HG02571 (cell line): ENCODE data around the gene BBC3.

Source experiments
- ATAC-seq: cut with Tn5 transposase; IDR thresholded peaks from one replicate; pipeline ENCODE4 v1.9.1; 2021; ENCODE audit warnings: mild to moderate bottlenecking, moderate library complexity; ENCODE audit not compliant: unreplicated experiment

The BBC3 gene

DNA sequence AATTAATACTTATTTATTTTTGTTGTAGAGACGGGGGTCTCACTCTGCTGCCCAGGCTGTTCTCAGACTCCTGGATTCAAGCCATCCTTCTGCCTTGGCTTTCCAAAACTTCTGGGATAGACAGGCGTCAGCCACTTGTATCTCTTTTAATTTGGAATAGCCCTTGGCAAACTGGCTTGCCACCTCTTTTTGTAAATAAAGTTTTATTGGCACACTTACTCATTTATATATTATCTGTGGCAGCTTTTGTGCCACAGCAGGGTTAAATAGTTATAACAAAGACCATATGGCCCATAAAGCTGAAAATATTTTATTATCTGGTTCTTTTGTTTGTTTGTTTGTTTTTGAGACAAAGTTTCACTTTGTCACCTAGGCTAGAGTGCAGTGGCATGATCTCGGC, 30.5 kb downstream of the BBC3 start:
- no peak for ATAC-seq

- ATAC-seq = no peak
Measured at GRCh38 chr19:47197141-47197540, 33.9 kb downstream of the BBC3 start.

DNA sequence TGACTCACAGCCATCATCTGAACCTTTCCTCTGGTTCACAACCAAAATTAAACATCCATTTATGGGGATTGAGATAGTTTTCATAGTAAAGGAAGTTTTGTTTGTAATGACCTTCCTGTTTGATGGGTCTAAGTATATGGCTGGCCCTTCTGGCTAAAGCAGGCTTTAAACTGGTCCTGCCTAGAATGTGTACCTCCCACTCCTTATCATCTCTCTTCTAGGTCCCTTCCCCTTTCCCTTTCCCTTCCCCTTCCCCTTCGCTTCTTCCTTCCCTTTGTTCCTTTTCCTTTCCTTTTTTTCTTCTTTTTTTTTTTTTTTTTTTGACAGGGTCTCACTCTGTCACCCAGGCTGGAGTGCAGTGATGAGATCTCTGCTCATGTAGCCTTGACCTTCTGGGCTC, 35.6 kb downstream of the BBC3 start:
- no peak for ATAC-seq

DNA sequence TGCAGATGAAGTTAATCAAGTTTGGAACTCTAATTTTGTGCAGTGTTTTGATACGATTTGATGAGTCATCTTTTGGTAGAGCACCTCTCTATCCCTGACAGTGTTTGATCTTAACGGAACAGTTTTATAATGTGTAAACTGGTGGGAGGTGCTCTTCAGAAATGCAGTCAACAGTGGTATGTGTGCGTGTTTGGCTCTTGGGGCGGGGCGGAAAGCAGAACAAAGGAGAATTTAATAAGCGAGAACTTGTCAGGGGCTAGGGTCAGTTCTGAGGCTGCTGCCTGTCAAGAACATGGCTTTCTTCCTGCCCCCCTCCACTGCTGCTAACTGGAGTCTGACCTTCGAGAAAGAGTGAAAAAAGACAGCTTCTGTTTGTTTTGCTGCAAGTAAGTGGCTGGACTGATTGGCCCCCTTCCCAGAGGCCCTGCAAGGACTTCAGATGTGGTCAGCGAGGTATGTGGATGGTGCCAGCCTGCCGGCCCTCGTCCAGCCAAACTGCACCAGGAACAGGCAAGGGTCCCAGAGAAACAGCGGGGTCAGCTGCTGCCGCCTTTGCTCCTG, 40.8 kb downstream of the BBC3 start:
- no peak for ATAC-seq

DNA sequence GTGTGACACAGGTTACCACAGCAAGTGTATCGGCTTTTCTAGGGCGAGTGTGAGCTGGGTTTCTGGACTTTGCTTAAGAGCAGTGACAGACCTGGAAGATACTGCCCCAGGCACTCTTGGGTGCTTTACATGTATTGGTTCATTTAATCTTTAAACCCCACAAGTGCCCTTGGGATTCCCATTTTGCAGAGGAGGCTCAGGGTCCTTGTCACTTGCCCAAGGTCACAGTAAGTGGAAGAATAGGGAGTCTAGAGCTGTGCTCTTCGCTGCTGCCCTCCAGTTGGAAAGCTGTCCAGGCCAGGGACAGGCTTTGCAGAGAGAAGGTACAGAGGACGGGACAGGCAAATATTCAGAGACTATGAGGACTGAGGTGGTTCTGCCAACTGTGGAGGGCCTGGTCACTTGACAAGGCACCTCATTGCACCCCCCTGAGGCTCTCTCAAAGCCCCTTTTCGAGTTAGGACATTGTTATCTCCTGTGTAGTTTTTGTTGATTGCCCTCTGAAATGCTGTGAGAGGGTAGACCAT, 42.4 kb downstream of the BBC3 start:
- ATAC-seq = no peak

- no peak for ATAC-seq
Measured at GRCh38 chr19:47187797-47188196, 43.2 kb downstream of the BBC3 start.

DNA sequence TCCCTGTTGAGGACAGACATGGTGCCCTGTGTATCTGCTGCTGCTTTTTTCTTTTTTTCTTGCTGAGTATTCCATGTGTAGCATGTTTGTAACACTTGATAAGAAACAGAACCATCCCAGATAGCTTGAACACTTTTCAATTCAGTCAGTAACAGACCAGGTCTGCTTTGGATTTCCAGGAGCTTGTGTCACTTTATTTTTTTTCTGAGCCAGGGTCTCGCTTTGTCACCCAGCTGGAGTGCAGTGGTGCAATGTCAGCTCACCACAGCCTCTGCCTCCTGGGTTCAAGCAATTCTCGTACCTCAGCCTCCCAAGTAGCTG, 43.7 kb downstream of the BBC3 start:
- ATAC-seq = no peak

- ATAC-seq = peak; percentile 87
Measured at GRCh38 chr19:47186446-47187334, 44.3 kb downstream of the BBC3 start.

DNA sequence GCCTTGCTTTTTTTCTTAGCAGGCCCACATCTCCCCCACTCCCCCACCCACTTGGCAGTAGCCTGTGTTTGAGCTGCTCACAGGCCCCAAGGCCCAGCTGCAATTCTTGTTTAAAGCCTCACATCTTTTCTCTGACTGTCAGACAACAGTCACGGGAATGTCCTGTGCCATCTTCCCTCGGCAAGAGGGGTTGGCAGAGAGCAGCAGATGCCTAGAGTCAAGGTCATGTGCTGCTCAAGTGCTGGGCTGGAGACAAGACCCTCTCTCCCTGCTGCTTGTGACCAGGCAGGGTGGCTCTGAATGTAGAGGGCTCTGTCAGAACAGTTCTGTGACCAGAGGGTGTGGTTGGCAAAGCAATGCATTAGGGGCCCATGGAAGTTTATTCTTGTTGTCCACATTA, 47.4 kb downstream of the BBC3 start:
- no peak for ATAC-seq

GRCh38 chr19:47179653-47180310, 51.2 kb downstream of the BBC3 start:
- no peak for ATAC-seq

- ATAC-seq = no peak
Measured at GRCh38 chr19:47176627-47177090, 54.3 kb downstream of the BBC3 start.

- ATAC-seq = no peak
Measured at GRCh38 chr19:47176071-47176626, 54.9 kb downstream of the BBC3 start.

DNA sequence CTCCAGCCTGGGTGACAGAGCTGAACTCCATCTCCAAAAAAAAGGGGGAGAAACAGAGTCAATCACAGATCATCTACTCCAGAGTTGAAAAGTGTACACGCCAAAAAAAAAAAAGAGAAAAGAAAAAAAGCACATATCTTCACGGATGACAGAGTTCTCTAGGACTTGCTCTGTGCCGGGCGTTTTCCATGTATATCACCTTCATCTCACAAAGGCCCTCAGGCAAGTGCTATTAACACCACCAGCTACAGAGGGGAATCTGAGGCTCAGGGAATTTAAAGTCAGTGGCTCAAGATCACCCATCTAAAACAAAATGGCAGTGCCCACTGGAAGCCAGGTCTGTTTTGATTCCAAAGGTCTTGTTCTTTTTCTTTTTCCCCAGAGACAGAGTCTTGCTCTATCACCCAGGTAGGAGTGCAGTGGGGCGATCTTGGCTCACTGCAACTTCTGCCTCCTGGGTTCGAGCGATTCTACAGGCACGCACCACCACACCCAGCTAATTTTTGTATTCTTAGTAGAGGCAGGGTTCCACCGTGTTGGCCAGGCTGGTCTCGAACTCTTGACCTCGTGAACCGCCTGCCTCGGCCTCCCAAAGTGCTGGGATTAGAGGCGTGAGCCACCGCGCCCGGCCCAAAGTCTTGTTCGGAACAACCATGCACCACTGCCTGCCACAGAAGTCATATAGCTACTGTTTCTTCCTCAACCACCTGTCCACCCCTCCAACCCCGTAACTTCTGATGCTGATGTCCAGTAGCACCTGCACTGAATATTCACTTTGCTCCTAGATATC, 58.1 kb downstream of the BBC3 start:
- ATAC-seq = no peak
